Heart left ventricle (tissue), 16 donors: ENCODE data around the gene RAB23. TPM values are rescaled to one million over a fixed set of nuclear protein-coding genes. Genes with fewer than 3 reads are reported as not detected.

Experiments
- ATAC-seq, 4 donors: fragments of 200-7000 bp; cut with Tn5 transposase; one replicate each; pipeline ENCODE4 v1.9.1; 2020 to 2022; ENCODE audit warnings: moderate library complexity in 4 of 4, mild to moderate bottlenecking in 3 of 4, moderate number of reproducible peaks in 1 of 4
- DNase-seq, 5 donors: peaks; one replicate each; pipeline ENCODE4 v3.0.0-alpha.2; 2020
- H3K27ac ChIP-seq, 12 donors: fragments of 200-600 bp; sonication (generic) in 4 of 12; one replicate each; pipeline versions ENCODE4 v1.5.0 to v1.8.0; 2016 to 2022; ENCODE audit warnings: mild to moderate bottlenecking in 2 of 12
- H3K27me3 ChIP-seq, 9 donors: fragments of 200-600 bp; sonication (generic) in 2 of 9; one replicate each; pipeline versions ENCODE4 v1.5.1 to v1.8.0; 2016 to 2022; ENCODE audit warnings: mild to moderate bottlenecking in 3 of 9
- H3K36me3 ChIP-seq, 9 donors: fragments of 200-600 bp; sonication (generic) in 2 of 9; one replicate each; pipeline versions ENCODE4 v1.5.0 to v1.8.0; 2018 to 2022; ENCODE audit warnings: mild to moderate bottlenecking in 2 of 9
- H3K4me1 ChIP-seq, 12 donors: fragments of 200-600 bp; sonication (generic) in 4 of 12; one replicate each; pipeline versions ENCODE4 v1.5.0 to v1.8.0; 2016 to 2022; ENCODE audit warnings: mild to moderate bottlenecking in 3 of 12
- H3K4me3 ChIP-seq, 12 donors: fragments of 200-600 bp; sonication (generic) in 4 of 12; one replicate each; pipeline versions ENCODE4 v1.5.0 to v1.8.0; 2017 to 2022; ENCODE audit warnings: mild to moderate bottlenecking in 9 of 12, moderate library complexity in 4 of 12
- H3K9me3 ChIP-seq, 12 donors: fragments of 200-600 bp; sonication (generic) in 4 of 12; one replicate each; pipeline versions ENCODE4 v1.5.0 to v1.8.0; 2016 to 2022; ENCODE audit warnings: mild to moderate bottlenecking in 1 of 12
- CTCF ChIP-seq, 12 donors: fragments of 200-600 bp; sonication (generic) in 4 of 12; IDR thresholded peaks; one replicate each; pipeline versions ENCODE4 v1.5.0 to v1.8.0; 2018 to 2022; ENCODE audit warnings: antibody characterized with exemption in 12 of 12, mild to moderate bottlenecking in 5 of 12
- POLR2A ChIP-seq, 2 donors: fragments of 450-650 bp; IDR thresholded peaks; one replicate each; pipeline ENCODE4 v1.6.1; 2017; ENCODE audit warnings: antibody characterized with exemption in 2 of 2, mild to moderate bottlenecking in 2 of 2, moderate library complexity in 2 of 2
- WGBS, 4 donors: extraction: QIAGEN DNeasy Blood & Tissue Kit in 2 of 4; methylation state at CpG; one replicate each; pipeline versions ENCODE4 v1.1.5 to v1.1.7; 2013 to 2018; 5-methylcytosine and 5-hydroxymethylcytosine counted together
- intact Hi-C, 10 donors: fragments of 100-400 bp; cut with DNase I; formaldehyde crosslinking; loops; one replicate each; pipeline versions ENCODE4 v1.11.1 to v1.14.2; 2022
- polyA plus RNA-seq, 2 donors: library from polyadenylated mRNA; stranded (reverse); fragments of 200-250 nt; gene quantifications; one replicate each; pipeline ENCODE4 v1.2.3, GENCODE V29; 2013
- total RNA-seq, 9 donors: library from RNA; depleted of rRNA in 2 of 9; stranded (reverse); fragments of >200 nt in 2 of 9; fragmentation: NEBNext Ultra II Directional in 3 of 9; extraction: Animal tissue kit (Norgen Biotek cat#: 25700) in 3 of 9; gene quantifications; one replicate each; pipeline versions ENCODE4 v1.1.0 to v1.2.4, GENCODE V29; 2016 to 2023
- donor health status: ischemic (EF 13 %, LVEDD 7.1; RV severe dilation, severe dysfunction).
- donor health status: healthy with polysubstance abuse.
- donor health status: DM: no; HTN: yes; CAD: no.
- donor health status: DM: no; HTN: no; CAD: no.
- donor health status: ischemic (EF 25% LVEDD 6.9; RV normal size, moderate dysfunction).
- donor health status: ischemic (EF 25% LVEDD 5.7; RV mildly dilated, moderate dysfunction).
- donor health status: healthy.
- donor health status: DM: yes; HTN: yes; CAD: no.
- donor health status: ischemic (EF 35%, LVEDD 5.7; RV mildly dilated, moderate dysfunction).
- donor health status: nonischemic (EF 11% LVEDD 7.7; RV severe dilation, severe dysfunction).
- donor health status: DM: yes; HTN: yes; CAD: no.
- donor health status: PGD.
- donor health status: ischemic (EF 29% LVEDD 5.4; RV normal size, mild dysfunction).
- donor health status: nonischemic (EF 23%, LVEDD 6.1; RV moderate dilation, normal function).

RAB23 gene
- total and polyA plus RNA-seq, 11 donors, result 2.6 to 15.4 (median 9.5) TPM

DNA sequence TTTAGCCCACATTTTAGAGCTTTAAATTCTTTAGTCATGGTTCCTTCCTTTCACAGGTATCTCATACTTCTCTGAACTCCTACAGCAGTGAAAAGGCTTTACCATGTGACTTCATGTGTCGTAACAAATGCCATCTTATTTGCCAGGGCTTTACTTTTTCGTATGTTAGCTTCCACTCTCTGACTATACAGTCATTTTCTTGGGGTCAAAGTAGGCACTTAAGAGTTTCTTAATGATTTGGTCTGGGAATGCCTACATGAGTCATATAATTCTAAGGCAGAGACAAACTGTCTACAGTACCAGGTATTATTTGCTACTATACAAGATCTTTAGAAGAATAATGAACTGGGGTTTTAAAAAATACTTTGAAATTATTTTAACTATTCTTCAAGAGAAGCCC, 15.0 kb downstream of the RAB23 start:
- intact Hi-C loops, result no loop called here
- Histone ChIP-seq H3K27me3 (no peaks in the 10 kb centered on the region), H3K4me3 (no peak overlapping the region), H3K4me1 (no peaks in the 10 kb centered on the region), H3K36me3 (no peaks in the 10 kb centered on the region), H3K27ac (peak overlapping the region in 1 of 12 donors; percentile 57), H3K9me3 (no peaks in the 10 kb centered on the region)
- TF ChIP-seq CTCF (IDR thresholded peaks at IDR 0.05), result no peak
- TF ChIP-seq POLR2A (IDR thresholded peaks at IDR 0.05), result no peak
- WGBS, 4 donors, result 87 to 93% (median 91%) methylated on average over 2 of the region's 2 CpGs
- DNase-seq, result no peak
- ATAC-seq, result no peak

DNA sequence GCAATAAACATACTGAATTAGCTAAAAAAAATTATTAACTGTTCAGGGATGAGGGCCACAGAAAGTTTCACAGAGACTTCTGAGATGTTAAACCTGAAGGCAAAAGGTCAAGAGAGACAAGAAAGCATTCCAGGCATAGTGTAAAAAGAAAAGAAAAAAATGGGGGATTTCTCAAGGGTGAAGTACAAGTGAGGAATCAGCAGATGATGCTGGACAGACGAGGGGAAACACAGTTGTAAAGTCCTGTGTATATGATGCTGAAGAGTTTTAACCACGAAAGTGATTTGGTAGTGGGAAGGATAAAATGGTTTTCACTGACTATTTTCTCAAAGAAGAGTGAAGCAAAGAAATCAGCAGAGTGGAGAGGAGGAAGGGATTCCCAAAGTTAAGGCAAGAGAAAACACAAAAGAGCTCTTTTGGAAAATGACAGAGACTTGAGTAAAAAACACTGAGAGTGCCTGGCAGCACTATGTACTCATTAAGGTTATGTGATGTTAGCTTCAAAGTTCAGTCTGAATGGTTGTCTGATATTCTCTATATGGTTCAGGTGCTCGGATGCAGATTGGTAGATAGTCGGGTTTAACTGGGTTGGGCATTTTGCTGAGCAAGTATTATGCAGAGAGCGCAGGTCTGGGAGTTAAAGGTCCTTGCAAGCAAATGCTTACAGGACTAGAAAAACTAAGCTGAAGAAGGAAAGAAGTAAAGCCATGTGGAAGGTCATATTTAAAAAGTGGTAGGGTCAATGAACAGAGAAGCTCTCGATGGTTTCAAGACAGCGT, 16.4 kb downstream of the RAB23 start:
- Histone ChIP-seq H3K36me3 (no peaks in the 10 kb centered on the region), H3K4me3 (no peak overlapping the region), H3K27me3 (no peaks in the 10 kb centered on the region), H3K4me1 (no peaks in the 10 kb centered on the region), H3K27ac (peak overlapping the region in 1 of 12 donors; percentile 57), H3K9me3 (no peaks in the 10 kb centered on the region)
- DNase-seq (no peak), ATAC-seq (no peak)
- TF ChIP-seq POLR2A (IDR thresholded peaks at IDR 0.05) (no peak), CTCF (IDR thresholded peaks at IDR 0.05) (no peak)
- intact Hi-C loops, result no loop called here
- WGBS, 4 donors, result 87 to 91% (median 90%) methylated on average over 7 of the region's 7 CpGs

GRCh38 chr6:57201718-57202117, 20.4 kb downstream of the RAB23 start:
- WGBS, 4 donors, result 75 to 84% (median 80%) methylated on average over 1 of the region's 1 CpG
- no peak overlapping the region for H3K4me3 ChIP-seq
- no peaks in the 10 kb centered on the region for H3K9me3 ChIP-seq
- DNase-seq (no peak), ATAC-seq (no peak)
- H3K4me1 ChIP-seq, result no peaks in the 10 kb centered on the region
- no peaks in the 10 kb centered on the region for H3K27me3 ChIP-seq
- intact Hi-C loops, result no loop called here
- H3K27ac ChIP-seq, result peak overlapping the region in 1 of 12 donors; percentile 64
- H3K36me3 ChIP-seq, result no peaks in the 10 kb centered on the region
- TF ChIP-seq CTCF (IDR thresholded peaks at IDR 0.05), result no peak
- TF ChIP-seq POLR2A (IDR thresholded peaks at IDR 0.05), result no peak

- no peaks in the 10 kb centered on the region for H3K36me3 ChIP-seq
- WGBS, 4 donors, result 75 to 82% (median 79%) methylated on average over 5 to 6 of the region's 6 CpGs
- DNase-seq, result no peak
- no peaks in the 10 kb centered on the region for H3K9me3 ChIP-seq
- no peaks in the 10 kb centered on the region for H3K27me3 ChIP-seq
- no peak for ATAC-seq
- H3K27ac ChIP-seq, result peak overlapping the region in 1 of 12 donors; percentile 64
- intact Hi-C loops, result loop anchor here in 1 of 10 donors (10.0 kb wide), 1 partner anchor 126 kb away; no protein-coding TSS in a partner anchor
- peaks cover 0 to 5% (median 0%) of the 10 kb centered on the region in 12 donors for H3K4me1 ChIP-seq
- H3K4me3 ChIP-seq, result no peak overlapping the region
- TF ChIP-seq CTCF (IDR thresholded peaks at IDR 0.05), result no peak
- no peak for TF ChIP-seq POLR2A (IDR thresholded peaks at IDR 0.05)
These were observed 23.0 kb downstream of the RAB23 start for GRCh38 chr6:57198926-57199636.
